ENCODE data around the gene BIRC6.

GRCh38 chr2:32422133-32422532 lies 65.3 kb downstream of the BIRC6 start:
- TF ChIP-seq CTCF (IDR thresholded peaks at IDR 0.05) (no peak), POLR2A (IDR thresholded peaks at IDR 0.05) (no peak)
